GM21576 (cell line): ENCODE results near the gene UFD1.
A peak's percentile ranks its signal among the peaks of the same experiment; 100 is the strongest.

ENCODE experiments used
- ATAC-seq: cut with Tn5 transposase; IDR thresholded peaks from one replicate; pipeline ENCODE4 v1.9.1; 2021; ENCODE audit warnings: mild to moderate bottlenecking, moderate library complexity; ENCODE audit not compliant: unreplicated experiment

Gene UFD1

DNA sequence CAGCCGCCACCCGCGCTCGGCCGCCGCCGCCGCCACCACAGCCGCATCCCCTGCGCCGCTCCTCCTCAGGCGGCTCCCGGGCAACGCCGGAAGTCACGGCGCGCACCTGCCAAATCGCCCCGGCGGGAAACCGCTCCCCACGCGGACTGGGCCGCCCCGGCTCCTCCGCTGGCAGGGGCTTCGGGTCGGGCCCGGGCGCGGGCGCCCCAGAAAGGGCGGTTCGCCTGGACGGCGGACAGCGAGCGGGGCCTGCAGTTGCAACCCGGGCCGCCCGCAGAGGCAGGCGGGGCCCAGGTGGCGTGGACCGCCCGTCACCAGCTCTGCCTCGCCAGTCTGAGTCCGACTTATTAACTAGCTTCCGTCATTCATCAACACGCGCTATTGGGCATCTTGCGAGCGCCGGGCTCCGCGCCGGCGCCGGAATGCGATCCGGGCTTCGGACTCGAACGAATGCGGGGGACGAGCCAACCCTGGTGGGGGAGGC, 47.3 kb downstream of the UFD1 start, which contains the start of gene HIRA:
HIRA (minus strand) TSS at position 85 of the 484 bp plus-strand sequence. CDS start 257 bp downstream, outside the sequence.
- peak; percentile 39 for ATAC-seq

- ATAC-seq, result peak; percentile 11
Measured at GRCh38 chr22:19430890-19431541, 48.0 kb downstream of the UFD1 start.

- no peak for ATAC-seq
Measured at GRCh38 chr22:19429950-19430889, 48.8 kb downstream of the UFD1 start.

- no peak for ATAC-seq
Measured at GRCh38 chr22:19424186-19424500, 54.9 kb downstream of the UFD1 start.

DNA sequence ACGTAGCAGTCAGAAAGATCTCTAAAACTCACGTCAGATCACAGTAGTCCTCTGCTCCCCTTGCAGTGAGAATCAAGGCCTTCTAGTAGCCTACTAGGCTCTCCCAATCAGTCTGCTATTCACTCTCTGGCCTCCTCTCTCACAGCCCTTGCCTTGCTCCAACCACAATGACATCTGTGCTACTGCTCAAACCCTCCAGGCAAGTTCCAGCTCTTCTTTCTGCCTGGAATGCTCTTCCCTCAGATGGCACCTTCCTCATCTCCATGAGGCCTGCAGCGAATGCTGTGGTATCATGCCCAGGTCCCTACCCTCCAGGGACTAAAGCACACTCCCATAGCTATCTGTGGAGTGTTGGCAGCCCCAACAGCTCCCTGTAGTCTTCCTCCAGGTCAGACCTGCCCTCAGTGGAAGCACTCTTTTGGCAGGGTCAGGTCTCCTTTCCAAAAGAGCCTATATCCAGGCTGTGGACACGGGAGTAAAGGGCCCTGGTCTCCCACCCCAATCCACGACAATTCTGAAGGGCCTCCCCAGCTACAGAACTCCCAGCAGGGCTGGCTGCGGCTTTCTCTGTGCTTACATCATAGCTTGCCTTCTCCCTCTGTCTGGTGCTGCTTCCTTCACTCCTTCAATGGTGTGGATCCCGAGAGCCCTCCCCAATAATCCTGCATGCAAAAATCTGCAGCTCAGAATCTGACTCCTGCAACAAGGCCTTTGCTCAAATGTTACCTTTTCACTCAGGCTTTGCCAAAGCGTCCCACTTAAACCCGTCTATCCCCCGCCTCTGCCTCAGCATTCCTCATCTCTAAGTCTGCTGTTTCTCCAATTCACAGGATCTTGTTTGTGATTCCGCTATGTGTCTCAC, 56.3 kb downstream of the UFD1 start:
- ATAC-seq, result no peak

- ATAC-seq, result no peak
Measured at GRCh38 chr22:19420321-19420720, 58.7 kb downstream of the UFD1 start.

- peak; percentile 73 for ATAC-seq
Measured at GRCh38 chr22:19419464-19420178, 59.4 kb downstream of the UFD1 start.

DNA sequence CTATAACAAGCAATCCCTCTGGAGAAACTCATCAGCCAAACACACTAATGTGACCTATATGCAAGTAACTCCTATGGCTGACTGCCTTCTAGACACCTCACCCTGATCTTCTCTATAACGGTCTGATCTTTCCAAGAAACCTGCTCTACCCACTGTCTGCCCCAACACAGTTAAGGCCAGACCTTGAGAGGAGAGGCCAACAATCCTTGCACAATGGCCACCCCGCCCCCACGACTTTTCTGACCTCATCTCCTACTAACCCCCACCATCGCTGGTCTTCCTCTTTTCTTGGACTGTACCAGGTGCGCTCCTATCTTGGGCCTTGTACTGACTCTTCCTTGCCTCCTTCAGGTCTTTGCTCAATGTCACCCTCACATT, 59.9 kb downstream of the UFD1 start:
- no peak for ATAC-seq

DNA sequence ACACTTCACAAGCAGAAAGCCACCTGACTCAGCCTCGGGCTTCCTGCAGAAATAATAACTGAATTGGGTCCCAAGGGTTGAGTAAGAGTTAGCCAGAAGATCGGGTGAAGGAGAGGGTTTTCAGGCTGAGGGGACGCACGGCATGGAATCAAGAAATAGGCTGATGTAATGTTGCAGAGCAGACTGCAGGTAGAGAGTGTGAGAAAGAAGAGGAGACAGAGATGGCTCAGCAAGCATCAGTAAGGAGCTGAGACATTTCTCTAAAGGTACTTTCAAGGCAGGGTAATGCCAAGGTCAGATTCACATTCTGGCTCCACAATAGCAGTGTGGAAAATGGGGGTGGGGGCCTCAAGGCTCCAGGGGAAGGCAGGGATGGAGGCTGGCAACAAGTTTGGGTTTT, 66.1 kb downstream of the UFD1 start:
- no peak for ATAC-seq

DNA sequence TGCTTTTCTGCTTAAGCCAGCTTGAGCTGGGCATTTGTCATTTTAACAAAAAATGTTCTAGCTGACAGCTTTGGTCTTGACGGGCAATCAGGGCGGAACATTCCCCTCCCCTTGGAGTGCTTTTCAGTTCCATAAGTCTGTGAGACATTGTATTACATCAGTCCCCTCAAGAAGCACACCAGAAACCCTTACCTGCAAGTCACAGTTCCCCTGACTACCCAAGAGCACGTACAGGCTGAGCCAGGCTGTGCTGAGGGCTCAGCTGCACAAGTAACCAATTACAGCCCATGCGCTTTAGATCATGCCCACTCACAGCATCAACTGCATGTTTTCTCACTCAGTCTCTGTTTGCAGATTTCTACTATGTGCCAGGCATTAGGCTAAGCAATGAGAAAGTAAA, 66.5 kb downstream of the UFD1 start:
- no peak for ATAC-seq

DNA sequence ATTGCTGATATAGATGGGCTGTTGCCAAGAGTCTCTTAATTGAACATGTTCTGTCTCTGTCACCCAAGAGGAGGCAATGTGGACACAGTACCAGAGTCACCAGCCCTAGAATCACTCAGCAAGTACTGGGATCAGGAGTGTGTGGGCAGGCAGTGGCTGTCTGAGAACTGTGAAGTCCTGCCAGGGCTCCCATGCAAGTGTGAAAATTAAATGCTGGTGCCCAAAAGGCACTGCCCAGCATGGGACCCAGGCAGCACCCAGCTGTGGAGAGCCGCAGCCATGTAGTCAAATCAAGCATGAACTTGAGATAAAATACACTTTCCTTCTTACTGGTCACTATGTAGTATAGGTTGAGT, 67.3 kb downstream of the UFD1 start:
- no peak for ATAC-seq

DNA sequence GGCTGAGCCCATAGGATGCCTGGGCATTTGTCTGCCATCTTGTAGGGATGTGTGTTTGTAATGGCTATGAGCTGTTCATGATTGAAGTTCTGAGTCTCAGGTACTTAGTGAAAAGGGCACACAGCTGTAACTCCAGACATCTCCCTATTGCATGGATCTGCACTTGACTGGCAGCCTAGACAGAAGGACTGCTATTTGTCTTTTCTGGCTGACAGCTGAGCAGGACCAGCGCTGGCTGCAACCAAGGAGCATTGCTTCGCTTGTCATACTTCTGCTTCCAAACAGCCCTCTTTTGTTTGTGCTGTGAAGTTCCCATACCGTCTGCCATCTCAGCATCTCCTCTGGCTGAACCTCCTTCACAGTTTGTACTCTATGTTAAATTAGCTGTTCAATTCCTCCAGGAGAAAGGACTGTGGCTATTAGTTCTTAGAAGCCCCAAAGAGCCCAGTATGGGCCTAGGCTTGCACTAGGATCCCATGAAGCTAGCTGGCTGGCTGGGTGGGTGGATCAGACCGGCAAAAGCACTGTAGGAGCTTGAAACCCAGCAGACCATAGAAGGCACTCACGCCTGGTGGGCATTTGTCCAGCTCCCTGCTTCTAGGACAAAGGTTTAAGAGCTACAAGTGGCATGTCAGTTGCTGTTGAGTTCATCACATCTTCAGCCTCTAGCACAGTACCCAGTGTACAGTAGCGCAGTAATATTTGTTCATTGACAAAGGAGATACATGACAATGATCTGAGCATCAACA, 67.9 kb downstream of the UFD1 start:
- no peak for ATAC-seq

- ATAC-seq, result no peak
Measured at GRCh38 chr22:19407649-19408606, 71.1 kb downstream of the UFD1 start.

GRCh38 chr22:19406846-19407245, 72.1 kb downstream of the UFD1 start:
- ATAC-seq, result no peak

- no peak for ATAC-seq
Measured at GRCh38 chr22:19406281-19406811, 72.6 kb downstream of the UFD1 start.

DNA sequence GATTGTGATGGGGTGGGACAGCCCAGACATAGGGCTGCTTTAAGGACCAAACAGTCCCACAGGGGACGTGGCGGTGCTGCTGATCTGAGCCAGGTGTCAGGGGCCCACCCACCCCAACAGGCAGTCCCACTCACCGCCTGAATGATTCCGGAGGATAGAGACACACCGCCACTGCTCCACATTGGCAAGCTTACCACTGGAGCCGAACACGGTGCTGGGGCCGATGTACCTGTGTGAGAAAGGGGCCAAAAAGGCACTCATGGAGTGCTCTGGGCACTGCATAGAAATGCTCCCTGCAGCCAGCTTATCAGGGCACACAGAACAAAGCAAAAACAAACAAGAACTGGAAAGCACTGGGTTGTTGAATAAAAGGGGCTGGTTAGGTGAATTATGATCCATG, 73.3 kb downstream of the UFD1 start:
- no peak for ATAC-seq

- ATAC-seq, result no peak
Measured at GRCh38 chr22:19405133-19405532, 73.9 kb downstream of the UFD1 start.

GRCh38 chr22:19404676-19405075, 74.3 kb downstream of the UFD1 start:
- no peak for ATAC-seq
